Measurements from ENCODE around the gene MUC22. TPM values are rescaled to one million over a fixed set of nuclear protein-coding genes. Genes with fewer than 3 reads are reported as not detected.
"Not testable (repeated sequence)": the region's sequence is repeated elsewhere in the genome, so short reads cannot be mapped to it uniquely, and the experiment has no call there.

Gene MUC22
- total RNA-seq, 8 experiments from 2014 or later = 0.04 to 0.31 (median 0.09) TPM; not detected in 2

GRCh38 chr6:31031095-31031494, 20.8 kb downstream of the MUC22 start:
- no peak overlapping the region for H3K27ac ChIP-seq
- ATAC-seq (replicated peaks in 6 of 8) = no peak
- in situ Hi-C loops (cut with MboI; ENCODE audit: low pct_unique_long_range_greater_than_20kb in 2 of 9, low sequenced_read_pairs in 9 of 9, unreplicated experiment in 9 of 9) = no loop called here
- H3K4me1 ChIP-seq (replicated peaks in 1 of 2) = no peaks in the 10 kb centered on the region
- no peak overlapping the region for H3K4me3 ChIP-seq
- WGBS, 10 experiments = 0 to 73% (median 68%) methylated on average over 1 to 6 of the region's 6 CpGs; no CpG with 5 or more reads in 5 of the 10 experiments

DNA sequence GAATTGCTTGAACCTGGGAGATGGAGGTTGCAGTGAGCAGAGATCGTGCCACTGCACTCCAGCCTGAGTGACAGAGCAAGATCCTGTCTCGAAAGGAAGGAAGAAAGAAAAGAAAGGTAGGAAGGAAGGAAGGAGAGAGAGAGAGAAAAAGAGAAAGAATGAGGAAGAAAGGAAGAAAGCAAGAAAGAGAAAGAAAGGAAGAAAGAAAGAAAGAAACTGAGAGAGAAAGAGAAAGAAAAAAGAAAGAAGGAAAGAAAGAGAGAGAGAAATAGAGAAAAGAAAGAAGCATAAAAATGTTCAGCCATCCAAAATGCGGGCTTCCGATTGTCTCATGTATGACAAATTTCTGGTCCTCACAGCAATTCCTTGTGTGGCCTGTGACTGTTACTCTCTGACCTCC, 22.8 kb downstream of the MUC22 start:
- no peak overlapping the region for H3K4me3 ChIP-seq
- 46 to 87% (median 75%) methylated on average over 2 to 4 of the region's 4 CpGs for WGBS, 10 experiments
- no peak for ATAC-seq (replicated peaks in 6 of 8)
- H3K4me1 ChIP-seq (replicated peaks in 1 of 2) = peaks cover 0 to 3% of the 10 kb centered on the region in 2 donors
- in situ Hi-C loops (cut with MboI; ENCODE audit: low pct_unique_long_range_greater_than_20kb in 2 of 9, low sequenced_read_pairs in 9 of 9, unreplicated experiment in 9 of 9) = no loop called here
- no peak overlapping the region for H3K27ac ChIP-seq

DNA sequence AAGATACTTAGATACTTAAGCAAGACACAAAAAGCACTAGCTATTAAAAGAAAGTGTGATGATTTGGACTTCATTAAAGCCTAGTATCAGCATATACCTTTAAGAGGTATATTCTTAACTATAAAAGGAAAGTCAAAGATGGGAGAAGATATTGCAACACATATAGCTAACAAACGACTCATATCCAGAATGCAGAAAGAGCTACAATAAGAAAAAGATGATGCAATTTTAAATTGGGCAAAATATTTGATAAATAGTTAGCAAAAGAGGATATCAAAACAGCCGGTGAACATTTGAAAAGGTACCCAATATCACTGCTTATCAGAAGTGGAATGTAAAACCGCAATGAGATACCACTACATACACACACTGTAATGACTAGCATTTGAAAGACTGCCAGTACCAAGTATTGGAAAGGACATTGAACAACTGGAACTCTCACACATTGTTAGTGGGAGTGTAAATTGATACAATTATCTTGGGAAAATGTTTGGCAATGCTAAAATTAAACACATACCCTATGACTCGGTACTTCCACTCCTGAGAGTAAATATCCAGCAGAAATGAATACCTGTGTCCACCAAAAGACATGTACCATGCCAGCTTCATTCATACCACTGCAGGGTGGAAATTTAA, 25.7 kb downstream of the MUC22 start:
- WGBS, 10 experiments = 36 to 100% (median 87%) methylated on average over 2 to 4 of the region's 4 CpGs
- no peak overlapping the region for H3K4me3 ChIP-seq
- peaks cover 0 to 3% of the 10 kb centered on the region in 2 donors for H3K4me1 ChIP-seq (replicated peaks in 1 of 2)
- in situ Hi-C loops (cut with MboI; ENCODE audit: low pct_unique_long_range_greater_than_20kb in 2 of 9, low sequenced_read_pairs in 9 of 9, unreplicated experiment in 9 of 9) = no loop called here
- no peak overlapping the region for H3K27ac ChIP-seq
- no peak for ATAC-seq (replicated peaks in 6 of 8)

GRCh38 chr6:31037169-31037568, 26.9 kb downstream of the MUC22 start:
- Histone ChIP-seq H3K4me3 (no peak overlapping the region), H3K27ac (no peak overlapping the region), H3K4me1 (replicated peaks in 1 of 2) (peaks cover 0 to 3% of the 10 kb centered on the region in 2 donors)
- 0 to 100% (median 46%) methylated on average over 1 to 6 of the region's 7 CpGs; no CpG with 5 or more reads in 2 of the 10 experiments for WGBS, 10 experiments
- ATAC-seq (replicated peaks in 6 of 8) = peak in 4 of 8 experiments; percentile 27 to 97 (median 69)
- in situ Hi-C loops (cut with MboI; ENCODE audit: low pct_unique_long_range_greater_than_20kb in 2 of 9, low sequenced_read_pairs in 9 of 9, unreplicated experiment in 9 of 9) = no loop called here

DNA sequence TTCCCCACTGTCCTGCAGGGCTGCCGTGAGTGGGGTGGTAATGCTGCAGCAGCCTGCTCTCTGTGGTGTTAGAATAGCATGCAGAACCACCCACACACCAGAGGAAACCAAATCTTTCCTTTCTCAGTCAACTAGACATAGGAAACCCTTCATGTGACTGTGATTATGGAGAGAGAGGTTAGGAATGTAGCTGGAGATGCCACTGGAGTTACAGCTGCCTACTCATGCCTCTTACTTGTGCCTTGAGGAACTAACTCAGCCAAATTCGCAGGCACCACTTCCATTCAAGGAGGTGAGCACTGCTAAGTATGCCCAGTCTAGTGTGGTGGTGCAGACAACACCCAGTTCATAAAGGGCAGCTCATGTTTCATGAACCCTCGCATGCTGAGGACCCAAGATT, 27.4 kb downstream of the MUC22 start:
- WGBS, 10 experiments = 0 to 67% (median 39%) methylated on average over 1 to 3 of the region's 3 CpGs; no CpG with 5 or more reads in 4 of the 10 experiments
- Histone ChIP-seq H3K4me3 (no peak overlapping the region), H3K4me1 (replicated peaks in 1 of 2) (peaks cover 0 to 3% of the 10 kb centered on the region in 2 donors), H3K27ac (no peak overlapping the region)
- ATAC-seq (replicated peaks in 6 of 8) = peak in 3 of 8 experiments; percentile 34 to 71 (median 59)
- in situ Hi-C loops (cut with MboI; ENCODE audit: low pct_unique_long_range_greater_than_20kb in 2 of 9, low sequenced_read_pairs in 9 of 9, unreplicated experiment in 9 of 9) = no loop called here

GRCh38 chr6:31038559-31038958, 28.3 kb downstream of the MUC22 start:
- in situ Hi-C loops (cut with MboI; ENCODE audit: low pct_unique_long_range_greater_than_20kb in 2 of 9, low sequenced_read_pairs in 9 of 9, unreplicated experiment in 9 of 9) = no loop called here
- no peak for ATAC-seq (replicated peaks in 6 of 8)
- Histone ChIP-seq H3K27ac (no peak overlapping the region), H3K4me3 (no peak overlapping the region), H3K4me1 (replicated peaks in 1 of 2) (peaks cover 0 to 3% of the 10 kb centered on the region in 2 donors)
- WGBS, 10 experiments = 80 to 93% (median 85%) methylated on average over 1 to 8 of the region's 8 CpGs; no CpG with 5 or more reads in 3 of the 10 experiments

- no peak for ATAC-seq (replicated peaks in 6 of 8)
- WGBS, 10 experiments = 48 to 94% (median 82%) methylated on average over 1 to 7 of the region's 7 CpGs; no CpG with 5 or more reads in 2 of the 10 experiments
- in situ Hi-C loops (cut with MboI; ENCODE audit: low pct_unique_long_range_greater_than_20kb in 2 of 9, low sequenced_read_pairs in 9 of 9, unreplicated experiment in 9 of 9) = no loop called here
- Histone ChIP-seq H3K4me1 (replicated peaks in 1 of 2) (peaks cover 0 to 3% of the 10 kb centered on the region in 2 donors), H3K27ac (no peak overlapping the region), H3K4me3 (no peak overlapping the region)
These were observed 30.5 kb downstream of the MUC22 start for GRCh38 chr6:31040801-31041200.

- ATAC-seq (replicated peaks in 6 of 8) = no peak
- peaks cover 0 to 3% of the 10 kb centered on the region in 2 donors for H3K4me1 ChIP-seq (replicated peaks in 1 of 2)
- 0 to 100% (median 64%) methylated on average over 1 to 9 of the region's 12 CpGs; no CpG with 5 or more reads in 4 of the 10 experiments for WGBS, 10 experiments
- in situ Hi-C loops (cut with MboI; ENCODE audit: low pct_unique_long_range_greater_than_20kb in 2 of 9, low sequenced_read_pairs in 9 of 9, unreplicated experiment in 9 of 9) = no loop called here
- no peak overlapping the region for H3K4me3 ChIP-seq
- H3K27ac ChIP-seq = no peak overlapping the region
These were observed 31.2 kb downstream of the MUC22 start for GRCh38 chr6:31041372-31041974.

GRCh38 chr6:31042806-31043205, 32.5 kb downstream of the MUC22 start:
- 0 to 67% (median 43%) methylated on average over 1 to 3 of the region's 4 CpGs; no CpG with 5 or more reads in 1 of the 10 experiments for WGBS, 10 experiments
- Histone ChIP-seq H3K4me3 (no peak overlapping the region), H3K4me1 (replicated peaks in 1 of 2) (no peaks in the 10 kb centered on the region), H3K27ac (no peak overlapping the region)
- ATAC-seq (replicated peaks in 6 of 8) = peak in 3 of 8 experiments; percentile 68 to 85 (median 82)
- in situ Hi-C loops (cut with MboI; ENCODE audit: low pct_unique_long_range_greater_than_20kb in 2 of 9, low sequenced_read_pairs in 9 of 9, unreplicated experiment in 9 of 9) = no loop called here

DNA sequence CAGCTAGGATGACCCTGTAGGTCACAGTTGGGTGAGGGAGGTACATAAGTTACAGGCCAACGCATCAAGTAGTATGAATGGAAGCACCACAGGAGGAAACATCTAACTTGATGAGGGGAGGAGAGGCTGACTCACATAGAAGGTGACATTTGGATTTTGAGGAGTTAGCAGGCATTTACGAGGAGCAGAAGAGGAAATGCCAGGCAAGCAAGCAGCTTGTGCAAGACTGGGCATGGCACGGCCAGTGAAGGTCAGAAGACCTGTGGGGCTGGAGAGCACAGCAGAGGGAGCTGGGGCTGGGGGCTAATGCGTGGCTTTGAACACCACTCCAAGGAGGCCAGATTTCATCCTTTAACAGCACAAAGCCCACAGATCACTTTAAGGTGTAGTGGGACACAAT, 37.8 kb downstream of the MUC22 start:
- Histone ChIP-seq H3K27ac (no peak overlapping the region), H3K4me1 (replicated peaks in 1 of 2) (no peaks in the 10 kb centered on the region), H3K4me3 (no peak overlapping the region)
- WGBS, 10 experiments = 30 to 100% (median 82%) methylated on average over 1 to 4 of the region's 4 CpGs; no CpG with 5 or more reads in 1 of the 10 experiments
- no peak for ATAC-seq (replicated peaks in 6 of 8)
- in situ Hi-C loops (cut with MboI; ENCODE audit: low pct_unique_long_range_greater_than_20kb in 2 of 9, low sequenced_read_pairs in 9 of 9, unreplicated experiment in 9 of 9) = no loop called here

DNA sequence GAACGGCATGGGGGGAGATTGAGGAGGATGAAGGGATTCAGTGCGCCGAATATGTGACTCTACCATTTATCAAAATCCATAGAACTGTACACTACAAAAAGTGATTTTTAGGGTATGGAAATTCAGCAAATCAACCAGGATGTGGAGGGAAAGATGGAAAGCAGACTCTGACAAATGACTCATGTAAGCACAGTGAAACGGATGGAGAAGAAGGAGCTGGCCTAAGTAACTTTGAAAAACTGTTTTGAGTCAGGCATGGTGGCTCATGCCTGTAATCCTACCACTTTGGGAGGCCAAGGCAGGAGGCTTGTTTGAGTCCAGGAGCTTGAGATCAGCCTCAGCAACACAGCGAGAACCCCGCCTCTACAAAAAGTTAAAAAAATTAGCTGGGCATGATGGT, 39.2 kb downstream of the MUC22 start:
- WGBS, 10 experiments = 75 to 100% (median 87%) methylated on average over 3 to 6 of the region's 6 CpGs
- Histone ChIP-seq H3K4me1 (replicated peaks in 1 of 2) (peaks cover 0 to 6% of the 10 kb centered on the region in 2 donors), H3K27ac (no peak overlapping the region), H3K4me3 (no peak overlapping the region)
- in situ Hi-C loops (cut with MboI; ENCODE audit: low pct_unique_long_range_greater_than_20kb in 2 of 9, low sequenced_read_pairs in 9 of 9, unreplicated experiment in 9 of 9) = no loop called here
- no peak for ATAC-seq (replicated peaks in 6 of 8)

DNA sequence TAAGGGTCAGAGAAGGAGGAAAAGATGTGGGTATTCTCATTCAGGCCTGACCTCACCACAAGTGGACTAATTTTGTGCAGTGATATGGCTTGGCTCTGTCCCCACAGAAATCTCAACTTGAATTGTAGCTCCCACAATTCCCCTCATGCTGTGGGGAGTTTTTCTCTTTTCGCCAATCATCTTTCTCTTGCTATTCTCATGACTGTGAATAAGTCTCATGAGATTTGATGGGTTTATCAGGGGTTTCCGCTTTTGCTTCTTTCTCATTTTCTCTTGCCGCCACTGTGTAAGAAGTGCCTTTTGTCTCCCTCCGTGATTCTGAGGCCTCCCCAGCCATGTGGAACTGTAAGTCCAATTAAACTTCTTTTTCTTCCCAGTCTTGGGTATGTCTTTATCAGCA, 42.9 kb downstream of the MUC22 start:
- in situ Hi-C loops (cut with MboI; ENCODE audit: low pct_unique_long_range_greater_than_20kb in 2 of 9, low sequenced_read_pairs in 9 of 9, unreplicated experiment in 9 of 9); H3K27ac ChIP-seq; H3K4me3 ChIP-seq; ATAC-seq (replicated peaks in 6 of 8): not testable (repeated sequence)
- H3K4me1 ChIP-seq (replicated peaks in 1 of 2) = peaks cover 9 to 15% of the 10 kb centered on the region in 2 donors
- WGBS, 10 experiments = 60 to 100% (median 89%) methylated on average over 1 to 4 of the region's 4 CpGs; no CpG with 5 or more reads in 2 of the 10 experiments

DNA sequence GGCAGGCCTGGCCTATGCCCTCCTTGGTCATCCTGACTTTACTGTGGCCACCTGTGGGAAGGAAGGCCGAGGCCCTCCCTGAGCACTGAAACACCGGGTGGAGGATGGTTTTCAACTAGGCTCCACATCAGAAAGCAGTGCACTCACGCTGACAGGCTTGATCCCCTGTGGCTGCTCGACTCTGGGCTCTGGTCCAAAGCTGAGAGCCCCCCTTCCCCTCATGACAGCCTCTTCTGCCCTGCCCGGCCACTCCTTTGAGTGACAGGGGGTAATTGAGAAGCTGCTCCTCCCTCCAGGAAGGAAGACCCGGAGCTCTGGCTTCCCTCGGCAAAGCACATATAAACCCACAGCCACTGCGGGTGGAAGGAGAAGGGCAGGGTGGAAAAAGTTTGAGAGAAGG, 43.6 kb downstream of the MUC22 start:
- in situ Hi-C loops (cut with MboI; ENCODE audit: low pct_unique_long_range_greater_than_20kb in 2 of 9, low sequenced_read_pairs in 9 of 9, unreplicated experiment in 9 of 9) = no loop called here
- Histone ChIP-seq H3K4me3 (no peak overlapping the region), H3K4me1 (replicated peaks in 1 of 2) (peaks cover 12 to 19% of the 10 kb centered on the region in 2 donors), H3K27ac (no peak overlapping the region)
- WGBS, 10 experiments = 20 to 61% (median 30%) methylated on average over 1 to 6 of the region's 8 CpGs; no CpG with 5 or more reads in 2 of the 10 experiments
- peak in 5 of 8 experiments; percentile 39 to 62 (median 46) for ATAC-seq (replicated peaks in 6 of 8)
